Left forelimb (tissue), 1 donor: Measurements from ENCODE around the gene SLC39A3.
"Not testable (repeated sequence)": the region's sequence is repeated elsewhere in the genome, so short reads cannot be mapped to it uniquely, and the experiment has no call there.

Experiments used
- DNase-seq: peaks from one replicate; pipeline ENCODE4 v3.0.0-alpha.2; 2018; ENCODE audit warnings: low spot score

SLC39A3 gene

GRCh38 chr19:2722541-2723344 is 17.1 kb downstream of the SLC39A3 start:
- no peak for DNase-seq

GRCh38 chr19:2721570-2722540 is 18.0 kb downstream of the SLC39A3 start:
- DNase-seq, result no peak

GRCh38 chr19:2720777-2721569 is 18.8 kb downstream of the SLC39A3 start, which contains the start of gene DIRAS1:
TSS of gene DIRAS1 (minus strand) at chr19:2721372. CDS start at chr19:2717806, 3,566 bp downstream.
- DNase-seq, result no peak

GRCh38 chr19:2719920-2720776 is 19.7 kb downstream of the SLC39A3 start:
- no peak for DNase-seq

- DNase-seq, result no peak
Observed at GRCh38 chr19:2719232-2719735, 20.5 kb downstream of the SLC39A3 start.

- DNase-seq, result no peak
Observed at GRCh38 chr19:2717638-2718541, 21.9 kb downstream of the SLC39A3 start.

- no peak for DNase-seq
Observed at GRCh38 chr19:2716722-2717637, 22.8 kb downstream of the SLC39A3 start.

- no peak for DNase-seq
Observed at GRCh38 chr19:2716275-2716650, 23.6 kb downstream of the SLC39A3 start.

GRCh38 chr19:2715470-2716274 is 24.1 kb downstream of the SLC39A3 start:
- no peak for DNase-seq

GRCh38 chr19:2714531-2715269 is 25.1 kb downstream of the SLC39A3 start:
- DNase-seq, result no peak

- DNase-seq, result not testable (repeated sequence)
Observed at GRCh38 chr19:2714102-2714501, 25.7 kb downstream of the SLC39A3 start.

GRCh38 chr19:2713170-2713569 is 26.6 kb downstream of the SLC39A3 start:
- DNase-seq, result not testable (repeated sequence)

- DNase-seq, result no peak
Observed at GRCh38 chr19:2711875-2712205, 28.0 kb downstream of the SLC39A3 start.

- no peak for DNase-seq
Observed at GRCh38 chr19:2711172-2711874, 28.5 kb downstream of the SLC39A3 start.

GRCh38 chr19:2706251-2706650 is 33.6 kb downstream of the SLC39A3 start:
- no peak for DNase-seq

GRCh38 chr19:2703691-2704216 is 36.1 kb downstream of the SLC39A3 start:
- no peak for DNase-seq
